B cell (primary cell): ENCODE results near the gene SMIM36.

Experiments
- CTCF ChIP-seq: fragments of 200-600 bp; IDR thresholded peaks from one replicate; pipeline ENCODE4 v1.8.0; 2022; ENCODE audit warnings: antibody characterized with exemption, mild to moderate bottlenecking
- EZH2 ChIP-seq: IDR thresholded peaks from 2 replicates; pipeline ENCODE4 v1.6.1; 2012; ENCODE audit warnings: borderline replicate concordance, low read depth, mild to moderate bottlenecking, moderate library complexity, low read length; ENCODE audit not compliant: insufficient read depth, poor library complexity, severe bottlenecking

GRCh38 chr17:55442462-55442861, 68.8 kb downstream of the SMIM36 start:
- TF ChIP-seq CTCF (no peak), EZH2 (no peak)
